HCT116 (cell line): Measurements from ENCODE around the gene PCDHGC5.

Experiments used
- CEBPB ChIP-seq: IDR thresholded peaks from 2 replicates; pipeline ENCODE4 v1.6.1; 2012; ENCODE audit warnings: low read depth
- POLR2A ChIP-seq: IDR thresholded peaks from 2 replicates; pipeline ENCODE4 v1.7.0; 2011; ENCODE audit warnings: borderline replicate concordance; ENCODE audit not compliant: insufficient read depth, insufficient read length; ENCODE audit errors: extremely low read depth
- TF ChIP-seq, protein P1 (sequence below), 3 experiments: fragments of 200-600 bp in 1 of 3; sonication (generic) in 1 of 3; IDR thresholded peaks in 2 of 3; conservative IDR thresholded peaks in 1 of 3; 2 replicates each; pipeline ENCODE4 v1.5.1; 2012 to 2017; ENCODE audit warnings: low read depth in 2 of 3, low read length in 2 of 3, antibody characterized with exemption in 1 of 3, borderline replicate concordance in 1 of 3, control low read depth in 1 of 3, mild to moderate bottlenecking in 1 of 3, mixed read lengths in 1 of 3, mixed run types in 1 of 3, moderate library complexity in 1 of 3; ENCODE audit not compliant: insufficient read depth in 1 of 3

DNA sequence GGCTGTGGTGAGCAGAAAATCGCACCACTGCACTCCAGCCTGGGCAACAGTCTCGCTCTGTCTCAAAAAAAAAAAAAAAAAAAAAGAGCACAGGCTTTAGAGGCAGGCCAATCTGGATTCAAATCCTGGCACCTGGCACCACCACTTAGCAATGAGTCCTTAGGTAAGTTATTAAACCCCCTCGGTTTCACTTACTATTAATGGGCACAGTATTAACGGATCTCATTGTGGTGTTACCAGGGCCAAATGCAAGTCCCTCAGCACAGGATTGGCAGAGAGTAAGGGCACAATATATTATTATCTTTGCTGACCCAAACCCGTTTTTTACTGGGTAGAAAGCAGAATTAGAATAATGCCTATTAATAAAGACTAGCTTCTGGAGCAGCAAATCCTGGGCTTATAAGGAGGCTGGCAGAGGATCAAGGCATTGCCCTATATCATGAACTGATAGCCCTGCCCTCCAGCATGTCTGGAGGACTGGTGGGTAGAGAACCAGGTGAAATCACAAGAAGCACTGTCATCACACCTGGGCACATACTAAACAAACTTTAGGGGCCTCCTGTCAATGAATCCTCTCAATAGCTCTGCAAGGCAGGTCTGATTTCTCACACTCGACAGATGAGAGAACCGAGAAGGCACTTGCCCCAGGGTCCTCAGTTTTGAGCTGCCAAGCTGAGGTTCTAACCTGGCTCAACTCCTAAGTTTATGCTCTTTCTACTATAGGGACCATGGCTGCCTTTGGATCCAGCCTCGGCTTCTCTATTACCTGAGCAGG is 17.7 kb downstream of the PCDHGC5 start:
- TF ChIP-seq, protein P1, sequence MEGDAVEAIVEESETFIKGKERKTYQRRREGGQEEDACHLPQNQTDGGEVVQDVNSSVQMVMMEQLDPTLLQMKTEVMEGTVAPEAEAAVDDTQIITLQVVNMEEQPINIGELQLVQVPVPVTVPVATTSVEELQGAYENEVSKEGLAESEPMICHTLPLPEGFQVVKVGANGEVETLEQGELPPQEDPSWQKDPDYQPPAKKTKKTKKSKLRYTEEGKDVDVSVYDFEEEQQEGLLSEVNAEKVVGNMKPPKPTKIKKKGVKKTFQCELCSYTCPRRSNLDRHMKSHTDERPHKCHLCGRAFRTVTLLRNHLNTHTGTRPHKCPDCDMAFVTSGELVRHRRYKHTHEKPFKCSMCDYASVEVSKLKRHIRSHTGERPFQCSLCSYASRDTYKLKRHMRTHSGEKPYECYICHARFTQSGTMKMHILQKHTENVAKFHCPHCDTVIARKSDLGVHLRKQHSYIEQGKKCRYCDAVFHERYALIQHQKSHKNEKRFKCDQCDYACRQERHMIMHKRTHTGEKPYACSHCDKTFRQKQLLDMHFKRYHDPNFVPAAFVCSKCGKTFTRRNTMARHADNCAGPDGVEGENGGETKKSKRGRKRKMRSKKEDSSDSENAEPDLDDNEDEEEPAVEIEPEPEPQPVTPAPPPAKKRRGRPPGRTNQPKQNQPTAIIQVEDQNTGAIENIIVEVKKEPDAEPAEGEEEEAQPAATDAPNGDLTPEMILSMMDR (IDR thresholded peaks at IDR 0.05 in 2 of 3, conservative IDR thresholded peaks at IDR 0.05 in 1 of 3; ENCODE audit: borderline replicate concordance in 1 of 3, insufficient read depth in 1 of 3, low read depth in 2 of 3, low read length in 2 of 3), result no peak
- TF ChIP-seq CEBPB (no peak), POLR2A (no peak)
